Epidermal melanocyte (primary cell): ENCODE data around the gene GOLGA5.
A peak's percentile ranks its signal among the peaks of the same experiment; 100 is the strongest.
"Not testable (repeated sequence)": the region's sequence is repeated elsewhere in the genome, so short reads cannot be mapped to it uniquely, and the experiment has no call there.

Experiments
- DNase-seq: peaks from one replicate; pipeline ENCODE4 v3.0.0; 2011; ENCODE audit warnings: low spot score; ENCODE audit not compliant: insufficient read length

GOLGA5 gene

GRCh38 chr14:92793709-92794546 lies at the start of gene GOLGA5:
Gene GOLGA5, plus strand, starts transcription at chr14:92794305. Its CDS starts 3,133 bp downstream, at chr14:92797438.
- DNase-seq, result peak; percentile 67

- DNase-seq, result peak; percentile 23
These were observed 46.3 kb upstream of the GOLGA5 start for GRCh38 chr14:92747701-92748258.

- peak; percentile 87 for DNase-seq
These were observed 45.7 kb upstream of the GOLGA5 start, which contains the start of gene LGMN for GRCh38 chr14:92748259-92749016. Gene LGMN, minus strand, starts transcription at chr14:92748627. Its CDS starts 15,841 bp downstream, at chr14:92732786.

- not testable (repeated sequence) for DNase-seq
These were observed 43.8 kb upstream of the GOLGA5 start for GRCh38 chr14:92750222-92750728.

- no peak for DNase-seq
These were observed 43.1 kb upstream of the GOLGA5 start for GRCh38 chr14:92750994-92751400.

GRCh38 chr14:92751819-92752218 lies 42.3 kb upstream of the GOLGA5 start:
- DNase-seq, result no peak

- DNase-seq, result no peak
These were observed 40.9 kb upstream of the GOLGA5 start for GRCh38 chr14:92753250-92753649.

GRCh38 chr14:92754966-92755365 lies 39.1 kb upstream of the GOLGA5 start:
- no peak for DNase-seq

- no peak for DNase-seq
These were observed 38.6 kb upstream of the GOLGA5 start for GRCh38 chr14:92755495-92755894.

GRCh38 chr14:92756446-92756845 lies 37.7 kb upstream of the GOLGA5 start:
- DNase-seq, result no peak

- no peak for DNase-seq
These were observed 34.8 kb upstream of the GOLGA5 start for GRCh38 chr14:92759300-92759678.

- DNase-seq, result no peak
These were observed 34.2 kb upstream of the GOLGA5 start for GRCh38 chr14:92759679-92760523.

- DNase-seq, result no peak
These were observed 33.6 kb upstream of the GOLGA5 start for GRCh38 chr14:92760524-92760805.

- DNase-seq, result not testable (repeated sequence)
These were observed 30.2 kb upstream of the GOLGA5 start for GRCh38 chr14:92763666-92764631.

GRCh38 chr14:92768236-92768635 lies 25.9 kb upstream of the GOLGA5 start:
- DNase-seq, result not testable (repeated sequence)

- DNase-seq, result no peak
These were observed 25.3 kb upstream of the GOLGA5 start for GRCh38 chr14:92768795-92769194.

- no peak for DNase-seq
These were observed 23.6 kb upstream of the GOLGA5 start for GRCh38 chr14:92770484-92770883.

GRCh38 chr14:92774572-92774971 lies 19.5 kb upstream of the GOLGA5 start:
- DNase-seq, result no peak

GRCh38 chr14:92775292-92775691 lies 18.8 kb upstream of the GOLGA5 start:
- not testable (repeated sequence) for DNase-seq
